GM23338 (cell line): ENCODE data around the gene TRMT44. TPM values are rescaled to one million over a fixed set of nuclear protein-coding genes. Genes with fewer than 3 reads are reported as not detected.

Experiments used
- ATAC-seq: fragments of 200-7000 bp; cut with Tn5 transposase; 3 replicates; pipeline ENCODE4 v1.9.1; 2020
- DNase-seq: peaks from one replicate; pipeline ENCODE4 v3.0.0-alpha.2; 2015; ENCODE audit warnings: low spot score
- H2AFZ ChIP-seq: fragments of 200-600 bp; sonication (generic); 2 replicates; pipeline ENCODE4 v1.8.0; 2016; ENCODE audit warnings: antibody characterized with exemption, mild to moderate bottlenecking, moderate library complexity
- H3F3A ChIP-seq: fragments of 200-600 bp; sonication (generic); replicated peaks from 2 replicates; pipeline ENCODE4 v1.8.0; 2017; ENCODE audit warnings: antibody characterized with exemption, mixed run types, low read depth
- H3K27ac ChIP-seq: fragments of 200-600 bp; sonication (generic); 2 replicates; pipeline ENCODE4 v1.6.1; 2016; ENCODE audit warnings: low read depth
- H3K27me3 ChIP-seq: fragments of 200-600 bp; sonication (generic); 2 replicates; pipeline ENCODE4 v1.8.0; 2016; ENCODE audit warnings: mild to moderate bottlenecking, mixed run types, moderate library complexity; ENCODE audit not compliant: insufficient read depth
- H3K36me3 ChIP-seq: fragments of 200-600 bp; sonication (generic); 2 replicates; pipeline ENCODE4 v1.8.0; 2016; ENCODE audit warnings: mild to moderate bottlenecking; ENCODE audit not compliant: insufficient read depth
- H3K4me1 ChIP-seq: fragments of 200-600 bp; sonication (generic); 2 replicates; pipeline ENCODE4 v1.8.0; 2016; ENCODE audit warnings: mild to moderate bottlenecking, moderate library complexity; ENCODE audit not compliant: insufficient read depth
- H3K4me2 ChIP-seq: fragments of 200-600 bp; sonication (generic); 2 replicates; pipeline ENCODE4 v1.7.1; 2017; ENCODE audit warnings: mixed run types
- H3K4me3 ChIP-seq: fragments of 200-600 bp; sonication (generic); 2 replicates; pipeline ENCODE4 v1.6.1; 2016; ENCODE audit warnings: mixed run types
- H3K79me2 ChIP-seq: fragments of 200-600 bp; sonication (generic); replicated peaks from 2 replicates; pipeline ENCODE4 v1.8.0; 2017; ENCODE audit warnings: mild to moderate bottlenecking; ENCODE audit not compliant: insufficient read depth
- H3K9me2 ChIP-seq: fragments of 200-600 bp; sonication (generic); 2 replicates; pipeline ENCODE4 v1.8.0; 2017; ENCODE audit not compliant: insufficient read depth
- H4K20me1 ChIP-seq: fragments of 200-600 bp; sonication (generic); replicated peaks from 2 replicates; pipeline ENCODE4 v1.8.0; 2017; ENCODE audit warnings: mild to moderate bottlenecking; ENCODE audit not compliant: insufficient read depth
- H3K27ac Mint-ChIP-seq: 2 replicates; pipeline ENCODE4 v1.8.0; 2020; ENCODE audit warnings: inconsistent platforms, mild to moderate bottlenecking, moderate library complexity, mixed read lengths
- H3K27me3 Mint-ChIP-seq: 3 replicates; pipeline ENCODE4 v1.8.0; 2022; ENCODE audit warnings: low read depth, mild to moderate bottlenecking, moderate library complexity, mixed read lengths, inconsistent platforms; ENCODE audit not compliant: insufficient read depth, poor library complexity
- H3K36me3 Mint-ChIP-seq: 3 replicates; pipeline ENCODE4 v1.8.0; 2021; ENCODE audit warnings: low read depth, mild to moderate bottlenecking, inconsistent platforms, moderate library complexity, mixed read lengths
- H3K4me1 Mint-ChIP-seq: 3 replicates; pipeline ENCODE4 v1.8.0; 2020; ENCODE audit warnings: mild to moderate bottlenecking, inconsistent platforms, mixed read lengths
- H3K4me3 Mint-ChIP-seq: 3 replicates; pipeline ENCODE4 v1.8.0; 2021; ENCODE audit warnings: moderate library complexity, mild to moderate bottlenecking, inconsistent platforms, mixed read lengths
- H3K9me3 Mint-ChIP-seq: 3 replicates; pipeline ENCODE4 v1.8.0; 2020; ENCODE audit warnings: moderate library complexity, mild to moderate bottlenecking, inconsistent platforms, mixed read lengths
- CREB1 ChIP-seq: fragments of 250-450 bp; sonication (Bioruptor Pico); IDR thresholded peaks from 2 replicates; pipeline ENCODE4 v1.5.0; 2020; ENCODE audit warnings: low read depth, mild to moderate bottlenecking, moderate library complexity
- EZH2 ChIP-seq: fragments of 200-600 bp; sonication (generic); IDR thresholded peaks from one replicate; pipeline ENCODE4 v1.8.0; 2017; ENCODE audit warnings: antibody characterized with exemption, mild to moderate bottlenecking, low read depth; ENCODE audit not compliant: unreplicated experiment
- EZH2phosphoT487 ChIP-seq: fragments of 200-600 bp; sonication (generic); IDR thresholded peaks from one replicate; pipeline ENCODE4 v1.8.1; 2018; ENCODE audit warnings: antibody characterized with exemption; ENCODE audit not compliant: unreplicated experiment
- POLR2AphosphoS5 ChIP-seq: IDR thresholded peaks from 2 replicates; pipeline ENCODE4 v1.6.1; 2016; ENCODE audit warnings: antibody characterized with exemption, low read depth
- ZNF114 ChIP-seq: fragments of 250-450 bp; sonication (Bioruptor Pico); IDR thresholded peaks from 2 replicates; pipeline ENCODE4 v1.5.0; 2020; ENCODE audit warnings: mild to moderate bottlenecking, moderate library complexity
- ZNF331 ChIP-seq: fragments of 250-450 bp; sonication (Bioruptor Pico); IDR thresholded peaks from 2 replicates; pipeline ENCODE4 v1.5.0; 2020; ENCODE audit warnings: low read depth, mild to moderate bottlenecking, moderate library complexity
- polyA plus RNA-seq: library from polyadenylated mRNA; unstranded; fragments of >200 nt; fragmentation: Nextera tagmentation; extraction: Ambion mirVana; gene quantifications from 2 replicates; pipeline ENCODE4 v1.2.1, GENCODE V29; 2016
- total RNA-seq: library from RNA; depleted of rRNA; stranded (reverse); fragments of >200 nt; shearing (Covaris generic); gene quantifications from 2 replicates; pipeline ENCODE4 v1.2.3, GENCODE V29; 2014
- TF ChIP-seq, protein P1 (sequence below): IDR thresholded peaks from one replicate; pipeline ENCODE4 v1.6.1; 2018; ENCODE audit warnings: antibody characterized with exemption; ENCODE audit not compliant: unreplicated experiment
- TF ChIP-seq, protein P2 (sequence below): fragments of 250-450 bp; sonication (Bioruptor Pico); IDR thresholded peaks from 2 replicates; pipeline ENCODE4 v1.5.0; 2020; ENCODE audit warnings: mild to moderate bottlenecking, moderate library complexity
- TF ChIP-seq, protein P3 (sequence below): IDR thresholded peaks from 2 replicates; pipeline ENCODE4 v1.6.1; 2016; ENCODE audit warnings: antibody characterized with exemption

TRMT44 gene
- total and polyA plus RNA-seq, 2 experiments from 2014 or later, result 10.3 to 49.8 TPM

DNA sequence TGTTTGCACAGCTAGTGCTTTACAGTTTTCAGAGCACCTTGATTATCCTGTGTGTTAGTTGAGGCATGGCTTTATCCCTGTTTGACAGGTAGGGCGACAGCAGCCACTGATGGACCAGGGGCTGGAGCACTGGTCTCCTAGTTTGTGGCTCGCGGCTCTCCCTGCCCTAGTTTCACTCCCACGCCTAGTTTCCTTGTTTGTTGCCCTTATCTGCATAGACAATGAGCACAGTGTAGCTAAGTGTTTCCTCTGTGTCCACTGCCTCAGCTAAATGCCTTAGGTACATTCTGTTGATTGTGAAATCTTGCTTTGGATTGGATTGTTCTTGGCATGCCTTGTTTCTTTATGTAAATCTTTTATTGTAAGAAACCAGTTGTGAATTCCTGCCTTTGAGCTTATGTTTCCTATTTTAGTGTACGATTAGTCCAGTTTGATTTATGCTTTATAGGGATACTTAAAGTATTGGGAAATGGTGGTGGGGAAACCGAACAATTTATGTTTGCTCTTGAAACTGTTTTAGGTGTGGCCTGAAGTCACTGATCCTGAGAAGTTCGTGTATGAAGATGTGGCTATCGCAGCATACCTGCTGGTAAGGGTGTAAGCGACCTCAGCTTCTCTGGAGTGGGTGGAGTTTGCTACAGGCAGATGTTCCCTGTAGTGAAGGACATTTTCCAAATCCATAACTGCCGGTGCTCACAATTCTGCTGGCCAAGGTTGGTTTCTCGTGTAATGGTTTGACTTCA lies 11.0 kb downstream of the TRMT44 start:
- no peaks in the 10 kb centered on the region for H3F3A ChIP-seq
- H3K27ac Mint-ChIP-seq, result no peak overlapping the region
- no peaks in the 10 kb centered on the region for H3K4me1 ChIP-seq
- no peaks in the 10 kb centered on the region for H3K9me3 Mint-ChIP-seq
- DNase-seq (no peak), ATAC-seq (no peak)
- peaks cover 6% of the 10 kb centered on the region for H3K36me3 ChIP-seq
- no peak overlapping the region for H3K4me3 ChIP-seq
- no peak overlapping the region for H3K4me3 Mint-ChIP-seq
- H3K36me3 Mint-ChIP-seq, result peaks cover 55% of the 10 kb centered on the region
- H2AFZ ChIP-seq, result no peak overlapping the region
- H3K27ac ChIP-seq, result no peak overlapping the region
- H3K27me3 ChIP-seq, result no peaks in the 10 kb centered on the region
- 0 out of 2 replicates have a peak, but pooled peaks cover 3% of the 10 kb centered on the region for H3K79me2 ChIP-seq
- no peaks in the 10 kb centered on the region for H3K27me3 Mint-ChIP-seq
- peaks cover 4% of the 10 kb centered on the region; the same call in 1 of the 2 replicates for H4K20me1 ChIP-seq
- no peaks in the 10 kb centered on the region; the same call in 2 of the 3 replicates for H3K4me1 Mint-ChIP-seq
- no peaks in the 10 kb centered on the region for H3K9me2 ChIP-seq
- no peak for TF ChIP-seq CREB1 (CRISPR knock-in tag)
- TF ChIP-seq EZH2, result no peak
- TF ChIP-seq EZH2phosphoT487, result no peak
- no peak overlapping the region for H3K4me2 ChIP-seq

DNA sequence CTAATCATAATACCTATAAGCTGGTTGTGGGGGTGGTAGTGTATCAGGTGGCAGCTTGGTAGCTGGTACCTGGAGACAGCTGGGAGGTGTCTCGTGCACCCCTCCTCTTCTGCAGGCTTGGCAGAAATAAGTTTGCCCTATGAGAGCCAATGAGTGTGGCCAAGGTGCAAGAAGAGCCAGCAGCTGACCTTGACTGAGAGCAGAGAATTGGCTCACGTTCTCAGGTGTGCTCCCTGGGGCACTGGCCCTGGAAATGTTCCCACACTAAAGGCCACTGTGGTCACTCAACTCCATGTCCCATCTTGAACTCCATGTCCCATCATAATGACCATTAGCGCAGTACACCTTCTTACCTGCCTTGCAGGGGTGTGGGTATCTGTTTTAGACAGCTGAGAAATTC lies 13.4 kb downstream of the TRMT44 start:
- Histone ChIP-seq H3K27ac (no peak overlapping the region), H3K36me3 (peaks cover 15% of the 10 kb centered on the region), H3K9me2 (no peaks in the 10 kb centered on the region), H3K4me3 (no peak overlapping the region), H2AFZ (no peak overlapping the region), H3F3A (no peaks in the 10 kb centered on the region), H3K4me2 (no peak overlapping the region), H3K4me1 (no peaks in the 10 kb centered on the region), H3K27me3 (no peaks in the 10 kb centered on the region), H4K20me1 (peaks cover 4% of the 10 kb centered on the region; the same call in 1 of the 2 replicates), H3K79me2 (no peaks in the 10 kb centered on the region)
- Mint-ChIP-seq H3K4me3 (no peak overlapping the region), H3K27ac (no peak overlapping the region), H3K27me3 (no peaks in the 10 kb centered on the region), H3K36me3 (peaks cover 58% of the 10 kb centered on the region; the same call in 2 of the 3 replicates), H3K4me1 (no peaks in the 10 kb centered on the region), H3K9me3 (no peaks in the 10 kb centered on the region)
- TF ChIP-seq EZH2phosphoT487 (no peak), EZH2 (no peak), ZNF114 (CRISPR knock-in tag) (no peak), ZNF331 (CRISPR knock-in tag) (no peak), CREB1 (CRISPR knock-in tag) (no peak), POLR2AphosphoS5 (no peak)
- TF ChIP-seq, protein P1, sequence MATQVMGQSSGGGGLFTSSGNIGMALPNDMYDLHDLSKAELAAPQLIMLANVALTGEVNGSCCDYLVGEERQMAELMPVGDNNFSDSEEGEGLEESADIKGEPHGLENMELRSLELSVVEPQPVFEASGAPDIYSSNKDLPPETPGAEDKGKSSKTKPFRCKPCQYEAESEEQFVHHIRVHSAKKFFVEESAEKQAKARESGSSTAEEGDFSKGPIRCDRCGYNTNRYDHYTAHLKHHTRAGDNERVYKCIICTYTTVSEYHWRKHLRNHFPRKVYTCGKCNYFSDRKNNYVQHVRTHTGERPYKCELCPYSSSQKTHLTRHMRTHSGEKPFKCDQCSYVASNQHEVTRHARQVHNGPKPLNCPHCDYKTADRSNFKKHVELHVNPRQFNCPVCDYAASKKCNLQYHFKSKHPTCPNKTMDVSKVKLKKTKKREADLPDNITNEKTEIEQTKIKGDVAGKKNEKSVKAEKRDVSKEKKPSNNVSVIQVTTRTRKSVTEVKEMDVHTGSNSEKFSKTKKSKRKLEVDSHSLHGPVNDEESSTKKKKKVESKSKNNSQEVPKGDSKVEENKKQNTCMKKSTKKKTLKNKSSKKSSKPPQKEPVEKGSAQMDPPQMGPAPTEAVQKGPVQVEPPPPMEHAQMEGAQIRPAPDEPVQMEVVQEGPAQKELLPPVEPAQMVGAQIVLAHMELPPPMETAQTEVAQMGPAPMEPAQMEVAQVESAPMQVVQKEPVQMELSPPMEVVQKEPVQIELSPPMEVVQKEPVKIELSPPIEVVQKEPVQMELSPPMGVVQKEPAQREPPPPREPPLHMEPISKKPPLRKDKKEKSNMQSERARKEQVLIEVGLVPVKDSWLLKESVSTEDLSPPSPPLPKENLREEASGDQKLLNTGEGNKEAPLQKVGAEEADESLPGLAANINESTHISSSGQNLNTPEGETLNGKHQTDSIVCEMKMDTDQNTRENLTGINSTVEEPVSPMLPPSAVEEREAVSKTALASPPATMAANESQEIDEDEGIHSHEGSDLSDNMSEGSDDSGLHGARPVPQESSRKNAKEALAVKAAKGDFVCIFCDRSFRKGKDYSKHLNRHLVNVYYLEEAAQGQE, result no peak
- TF ChIP-seq, protein P2, sequence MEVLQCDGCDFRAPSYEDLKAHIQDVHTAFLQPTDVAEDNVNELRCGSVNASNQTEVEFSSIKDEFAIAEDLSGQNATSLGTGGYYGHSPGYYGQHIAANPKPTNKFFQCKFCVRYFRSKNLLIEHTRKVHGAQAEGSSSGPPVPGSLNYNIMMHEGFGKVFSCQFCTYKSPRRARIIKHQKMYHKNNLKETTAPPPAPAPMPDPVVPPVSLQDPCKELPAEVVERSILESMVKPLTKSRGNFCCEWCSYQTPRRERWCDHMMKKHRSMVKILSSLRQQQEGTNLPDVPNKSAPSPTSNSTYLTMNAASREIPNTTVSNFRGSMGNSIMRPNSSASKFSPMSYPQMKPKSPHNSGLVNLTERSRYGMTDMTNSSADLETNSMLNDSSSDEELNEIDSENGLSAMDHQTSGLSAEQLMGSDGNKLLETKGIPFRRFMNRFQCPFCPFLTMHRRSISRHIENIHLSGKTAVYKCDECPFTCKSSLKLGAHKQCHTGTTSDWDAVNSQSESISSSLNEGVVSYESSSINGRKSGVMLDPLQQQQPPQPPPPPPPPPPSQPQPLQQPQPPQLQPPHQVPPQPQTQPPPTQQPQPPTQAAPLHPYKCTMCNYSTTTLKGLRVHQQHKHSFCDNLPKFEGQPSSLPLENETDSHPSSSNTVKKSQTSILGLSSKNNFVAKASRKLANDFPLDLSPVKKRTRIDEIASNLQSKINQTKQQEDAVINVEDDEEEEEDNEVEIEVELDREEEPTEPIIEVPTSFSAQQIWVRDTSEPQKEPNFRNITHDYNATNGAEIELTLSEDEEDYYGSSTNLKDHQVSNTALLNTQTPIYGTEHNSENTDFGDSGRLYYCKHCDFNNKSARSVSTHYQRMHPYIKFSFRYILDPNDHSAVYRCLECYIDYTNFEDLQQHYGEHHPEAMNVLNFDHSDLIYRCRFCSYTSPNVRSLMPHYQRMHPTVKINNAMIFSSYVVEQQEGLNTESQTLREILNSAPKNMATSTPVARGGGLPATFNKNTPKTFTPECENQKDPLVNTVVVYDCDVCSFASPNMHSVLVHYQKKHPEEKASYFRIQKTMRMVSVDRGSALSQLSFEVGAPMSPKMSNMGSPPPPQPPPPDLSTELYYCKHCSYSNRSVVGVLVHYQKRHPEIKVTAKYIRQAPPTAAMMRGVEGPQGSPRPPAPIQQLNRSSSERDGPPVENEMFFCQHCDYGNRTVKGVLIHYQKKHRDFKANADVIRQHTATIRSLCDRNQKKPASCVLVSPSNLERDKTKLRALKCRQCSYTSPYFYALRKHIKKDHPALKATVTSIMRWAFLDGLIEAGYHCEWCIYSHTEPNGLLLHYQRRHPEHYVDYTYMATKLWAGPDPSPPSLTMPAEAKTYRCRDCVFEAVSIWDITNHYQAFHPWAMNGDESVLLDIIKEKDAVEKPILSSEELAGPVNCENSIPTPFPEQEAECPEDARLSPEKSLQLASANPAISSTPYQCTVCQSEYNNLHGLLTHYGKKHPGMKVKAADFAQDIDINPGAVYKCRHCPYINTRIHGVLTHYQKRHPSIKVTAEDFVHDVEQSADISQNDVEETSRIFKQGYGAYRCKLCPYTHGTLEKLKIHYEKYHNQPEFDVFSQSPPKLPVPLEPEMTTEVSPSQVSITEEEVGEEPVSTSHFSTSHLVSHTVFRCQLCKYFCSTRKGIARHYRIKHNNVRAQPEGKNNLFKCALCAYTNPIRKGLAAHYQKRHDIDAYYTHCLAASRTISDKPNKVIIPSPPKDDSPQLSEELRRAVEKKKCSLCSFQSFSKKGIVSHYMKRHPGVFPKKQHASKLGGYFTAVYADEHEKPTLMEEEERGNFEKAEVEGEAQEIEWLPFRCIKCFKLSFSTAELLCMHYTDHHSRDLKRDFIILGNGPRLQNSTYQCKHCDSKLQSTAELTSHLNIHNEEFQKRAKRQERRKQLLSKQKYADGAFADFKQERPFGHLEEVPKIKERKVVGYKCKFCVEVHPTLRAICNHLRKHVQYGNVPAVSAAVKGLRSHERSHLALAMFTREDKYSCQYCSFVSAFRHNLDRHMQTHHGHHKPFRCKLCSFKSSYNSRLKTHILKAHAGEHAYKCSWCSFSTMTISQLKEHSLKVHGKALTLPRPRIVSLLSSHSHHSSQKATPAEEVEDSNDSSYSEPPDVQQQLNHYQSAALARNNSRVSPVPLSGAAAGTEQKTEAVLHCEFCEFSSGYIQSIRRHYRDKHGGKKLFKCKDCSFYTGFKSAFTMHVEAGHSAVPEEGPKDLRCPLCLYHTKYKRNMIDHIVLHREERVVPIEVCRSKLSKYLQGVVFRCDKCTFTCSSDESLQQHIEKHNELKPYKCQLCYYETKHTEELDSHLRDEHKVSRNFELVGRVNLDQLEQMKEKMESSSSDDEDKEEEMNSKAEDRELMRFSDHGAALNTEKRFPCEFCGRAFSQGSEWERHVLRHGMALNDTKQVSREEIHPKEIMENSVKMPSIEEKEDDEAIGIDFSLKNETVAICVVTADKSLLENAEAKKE (CRISPR knock-in tag), result no peak
- TF ChIP-seq, protein P3, sequence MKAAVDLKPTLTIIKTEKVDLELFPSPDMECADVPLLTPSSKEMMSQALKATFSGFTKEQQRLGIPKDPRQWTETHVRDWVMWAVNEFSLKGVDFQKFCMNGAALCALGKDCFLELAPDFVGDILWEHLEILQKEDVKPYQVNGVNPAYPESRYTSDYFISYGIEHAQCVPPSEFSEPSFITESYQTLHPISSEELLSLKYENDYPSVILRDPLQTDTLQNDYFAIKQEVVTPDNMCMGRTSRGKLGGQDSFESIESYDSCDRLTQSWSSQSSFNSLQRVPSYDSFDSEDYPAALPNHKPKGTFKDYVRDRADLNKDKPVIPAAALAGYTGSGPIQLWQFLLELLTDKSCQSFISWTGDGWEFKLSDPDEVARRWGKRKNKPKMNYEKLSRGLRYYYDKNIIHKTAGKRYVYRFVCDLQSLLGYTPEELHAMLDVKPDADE, result no peak
- DNase-seq, result no peak
- no peak for ATAC-seq
